ENCODE measurements around the gene NPTX2.
"Not testable (repeated sequence)": the region's sequence is repeated elsewhere in the genome, so short reads cannot be mapped to it uniquely, and the experiment has no call there.

The NPTX2 gene, protein sequence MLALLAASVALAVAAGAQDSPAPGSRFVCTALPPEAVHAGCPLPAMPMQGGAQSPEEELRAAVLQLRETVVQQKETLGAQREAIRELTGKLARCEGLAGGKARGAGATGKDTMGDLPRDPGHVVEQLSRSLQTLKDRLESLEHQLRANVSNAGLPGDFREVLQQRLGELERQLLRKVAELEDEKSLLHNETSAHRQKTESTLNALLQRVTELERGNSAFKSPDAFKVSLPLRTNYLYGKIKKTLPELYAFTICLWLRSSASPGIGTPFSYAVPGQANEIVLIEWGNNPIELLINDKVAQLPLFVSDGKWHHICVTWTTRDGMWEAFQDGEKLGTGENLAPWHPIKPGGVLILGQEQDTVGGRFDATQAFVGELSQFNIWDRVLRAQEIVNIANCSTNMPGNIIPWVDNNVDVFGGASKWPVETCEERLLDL

DNA sequence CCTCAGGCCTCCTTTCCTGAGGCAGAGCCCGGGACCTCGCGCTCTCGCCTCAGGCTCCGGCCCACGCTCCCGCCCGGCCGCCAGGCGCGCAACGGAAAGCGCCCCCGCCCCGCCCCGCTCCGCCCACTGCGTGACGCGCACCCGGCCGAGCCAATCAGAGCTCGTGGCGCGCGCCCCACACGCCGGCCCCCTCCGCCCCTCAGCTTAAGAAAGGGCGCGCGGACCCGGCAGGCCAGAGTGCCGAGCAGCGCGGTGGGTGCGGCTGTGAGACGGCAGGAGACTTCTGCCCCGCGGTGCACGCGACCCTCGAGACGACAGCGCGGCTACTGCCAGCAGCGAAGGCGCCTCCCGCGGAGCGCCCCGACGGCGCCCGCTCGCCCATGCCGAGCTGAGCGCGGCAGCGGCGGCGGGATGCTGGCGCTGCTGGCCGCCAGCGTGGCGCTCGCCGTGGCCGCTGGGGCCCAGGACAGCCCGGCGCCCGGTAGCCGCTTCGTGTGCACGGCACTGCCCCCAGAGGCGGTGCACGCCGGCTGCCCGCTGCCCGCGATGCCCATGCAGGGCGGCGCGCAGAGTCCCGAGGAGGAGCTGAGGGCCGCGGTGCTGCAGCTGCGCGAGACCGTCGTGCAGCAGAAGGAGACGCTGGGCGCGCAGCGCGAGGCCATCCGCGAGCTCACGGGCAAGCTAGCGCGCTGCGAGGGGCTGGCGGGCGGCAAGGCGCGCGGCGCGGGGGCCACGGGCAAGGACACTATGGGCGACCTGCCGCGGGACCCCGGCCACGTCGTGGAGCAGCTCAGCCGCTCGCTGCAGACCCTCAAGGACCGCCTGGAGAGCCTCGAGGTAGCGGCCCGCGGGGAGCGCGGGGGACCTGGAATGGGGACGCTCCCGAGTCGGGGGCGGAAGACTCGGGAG lies at the start of gene NPTX2:
TSS of gene NPTX2 (plus strand) at position 235 of the 909 bp plus-strand sequence. CDS start at position 412, 177 bp downstream.
- DNase-seq = no peak

- DNase-seq = no peak
Observed at GRCh38 chr7:98567991-98568390, 49.1 kb upstream of the NPTX2 start.

DNA sequence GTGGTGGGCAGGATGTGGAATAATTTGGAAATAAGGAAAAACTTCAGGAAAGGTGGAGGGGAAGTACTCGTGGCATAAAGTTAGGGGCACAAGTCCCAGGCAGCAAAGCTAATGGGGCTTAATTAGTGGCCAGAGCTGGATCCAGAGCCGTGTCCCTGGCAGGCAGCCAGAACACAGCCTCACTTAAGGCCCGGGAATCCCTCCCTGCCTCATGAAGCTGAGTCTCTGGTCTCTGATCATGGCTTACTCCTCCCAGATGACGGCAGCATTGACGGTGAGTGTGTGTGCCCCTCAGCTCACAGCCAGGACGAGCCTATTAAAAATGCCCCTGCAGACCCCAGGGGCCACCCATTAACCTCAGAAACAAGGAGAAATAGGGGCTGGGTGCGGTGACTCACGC lies 48.2 kb upstream of the NPTX2 start:
- no peak for DNase-seq

DNA sequence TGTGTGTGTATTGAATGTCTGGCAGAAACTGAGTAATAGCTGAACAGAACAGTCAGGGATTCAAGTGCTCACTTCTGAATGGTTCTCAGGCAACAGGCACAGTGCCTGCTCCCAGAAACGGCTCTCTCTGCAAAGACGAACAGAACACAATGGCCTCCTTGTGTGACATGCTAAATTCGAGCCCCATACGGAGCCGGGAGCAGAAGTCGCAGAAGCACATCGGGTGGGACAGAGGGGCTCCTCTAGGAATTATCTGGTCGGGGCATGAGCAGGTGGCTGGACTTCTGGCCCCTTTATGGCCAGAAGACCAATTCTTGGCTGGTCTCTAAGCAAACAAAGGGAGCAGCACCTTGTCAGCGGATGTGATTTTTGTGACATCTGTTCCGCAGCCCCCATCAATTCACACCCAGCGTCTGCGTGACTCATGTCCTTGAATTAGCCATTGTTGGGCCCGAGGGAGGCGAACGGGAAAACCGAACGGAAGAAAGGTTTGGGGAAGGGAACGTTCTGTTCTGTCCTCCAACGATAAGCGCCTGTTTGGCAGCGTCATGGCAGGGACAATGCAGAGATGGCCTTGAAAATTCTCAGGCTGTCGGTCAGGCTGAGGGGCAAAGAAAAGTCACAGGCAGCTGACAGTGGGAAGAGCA lies 47.3 kb upstream of the NPTX2 start:
- DNase-seq = no peak

GRCh38 chr7:98571006-98571405 lies 46.1 kb upstream of the NPTX2 start:
- no peak for DNase-seq

GRCh38 chr7:98571986-98572385 lies 45.1 kb upstream of the NPTX2 start:
- DNase-seq = no peak

GRCh38 chr7:98572716-98573115 lies 44.4 kb upstream of the NPTX2 start:
- DNase-seq = not testable (repeated sequence)

- DNase-seq = no peak
Observed at GRCh38 chr7:98573816-98574215, 43.3 kb upstream of the NPTX2 start.

DNA sequence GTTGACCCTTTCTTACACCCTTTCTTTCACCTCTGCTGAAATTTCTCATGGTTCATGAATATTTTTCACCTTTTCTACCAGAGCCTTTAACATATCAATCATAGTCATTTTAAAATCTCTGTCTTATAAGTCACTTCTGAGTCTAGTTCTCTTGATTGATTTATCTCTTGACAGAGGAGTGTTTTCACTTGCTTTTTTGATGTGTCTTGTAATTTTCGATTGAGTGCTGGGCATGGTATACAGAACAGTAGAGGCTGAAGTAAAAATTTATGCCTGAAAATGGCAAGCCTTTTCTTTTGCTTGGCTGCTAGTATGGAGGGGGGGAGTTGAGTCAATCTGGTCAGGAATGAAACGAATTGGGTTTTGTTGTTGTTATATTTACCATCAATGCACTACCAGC lies 41.2 kb upstream of the NPTX2 start:
- no peak for DNase-seq

DNA sequence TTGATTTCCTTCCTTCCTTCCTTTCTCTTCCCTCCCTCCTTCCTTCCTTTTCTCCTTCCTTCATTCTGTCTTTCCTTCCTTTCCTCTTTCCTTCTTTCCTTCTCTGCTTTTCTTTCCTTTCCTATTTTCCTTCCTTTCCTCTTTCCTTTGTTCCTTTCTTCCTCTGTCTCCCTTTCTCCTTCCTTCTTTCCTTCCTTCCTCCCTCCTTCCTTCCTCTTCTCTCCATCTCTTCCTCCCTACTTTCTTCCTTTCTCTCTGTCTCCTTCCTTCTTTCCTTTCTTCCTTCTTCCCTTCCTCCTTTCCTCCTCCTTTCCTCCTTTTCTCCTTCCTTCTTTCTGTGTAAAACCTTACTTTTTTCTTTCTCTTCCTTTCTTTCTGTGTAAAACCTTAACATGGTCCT lies 32.3 kb upstream of the NPTX2 start:
- no peak for DNase-seq

DNA sequence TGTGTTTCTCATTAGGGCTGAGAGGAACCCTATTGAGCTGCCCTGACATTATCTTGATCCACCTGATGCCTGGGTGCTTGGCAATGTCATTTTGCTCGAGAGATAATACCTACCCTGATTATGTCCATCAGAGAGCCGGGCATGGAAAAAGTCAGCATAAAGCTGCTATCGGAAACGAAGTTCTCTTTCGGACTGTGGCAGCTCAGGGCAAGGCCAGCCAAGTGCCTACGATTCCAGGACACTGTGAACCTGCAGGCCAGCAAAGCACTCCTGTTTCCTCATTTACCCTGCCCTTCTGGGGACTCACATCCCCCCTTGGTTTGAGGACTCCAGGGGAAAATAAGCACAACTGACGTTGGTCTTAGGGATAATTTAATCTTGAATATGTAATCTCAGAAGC lies 25.2 kb upstream of the NPTX2 start:
- DNase-seq = no peak

- no peak for DNase-seq
Observed at GRCh38 chr7:98594348-98594747, 22.7 kb upstream of the NPTX2 start.

- no peak for DNase-seq
Observed at GRCh38 chr7:98594787-98595186, 22.3 kb upstream of the NPTX2 start.

DNA sequence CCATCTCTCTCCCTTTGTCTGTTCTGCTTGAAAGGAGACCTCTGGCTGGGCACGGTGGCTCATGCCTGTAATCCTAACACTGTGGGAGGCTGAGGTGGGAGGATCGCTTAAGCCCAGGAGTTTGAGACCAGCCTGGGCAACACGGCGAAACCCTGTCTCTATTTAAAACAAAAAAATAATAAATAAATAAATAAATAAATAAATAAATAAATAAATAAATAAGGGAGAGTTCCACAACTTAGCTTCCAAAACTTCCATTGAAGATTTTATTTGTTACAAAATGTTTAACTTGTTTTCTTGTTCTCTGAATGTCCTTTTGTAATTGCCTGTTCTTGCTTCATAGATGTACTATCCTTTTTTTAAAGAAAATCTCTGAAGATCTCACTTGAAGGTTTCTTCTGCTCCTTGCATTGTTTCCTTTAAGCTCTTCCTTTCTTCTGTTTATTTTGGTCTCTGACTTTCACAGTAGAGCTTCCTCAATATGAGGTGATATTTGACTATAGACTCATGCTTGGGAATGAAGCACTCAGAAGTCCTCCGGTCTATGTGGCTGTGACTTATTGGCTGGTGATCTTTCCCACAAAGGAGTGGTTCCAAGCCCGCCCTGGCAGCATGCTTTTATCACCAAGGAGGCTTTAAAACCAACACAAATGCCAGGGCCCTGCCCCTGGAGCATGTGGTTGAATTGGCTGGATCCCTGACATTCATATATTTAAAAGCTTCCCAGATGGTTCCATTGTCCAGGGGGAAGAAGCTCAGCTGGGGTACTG lies 18.1 kb upstream of the NPTX2 start:
- no peak for DNase-seq

- no peak for DNase-seq
Observed at GRCh38 chr7:98599886-98600285, 17.2 kb upstream of the NPTX2 start.

DNA sequence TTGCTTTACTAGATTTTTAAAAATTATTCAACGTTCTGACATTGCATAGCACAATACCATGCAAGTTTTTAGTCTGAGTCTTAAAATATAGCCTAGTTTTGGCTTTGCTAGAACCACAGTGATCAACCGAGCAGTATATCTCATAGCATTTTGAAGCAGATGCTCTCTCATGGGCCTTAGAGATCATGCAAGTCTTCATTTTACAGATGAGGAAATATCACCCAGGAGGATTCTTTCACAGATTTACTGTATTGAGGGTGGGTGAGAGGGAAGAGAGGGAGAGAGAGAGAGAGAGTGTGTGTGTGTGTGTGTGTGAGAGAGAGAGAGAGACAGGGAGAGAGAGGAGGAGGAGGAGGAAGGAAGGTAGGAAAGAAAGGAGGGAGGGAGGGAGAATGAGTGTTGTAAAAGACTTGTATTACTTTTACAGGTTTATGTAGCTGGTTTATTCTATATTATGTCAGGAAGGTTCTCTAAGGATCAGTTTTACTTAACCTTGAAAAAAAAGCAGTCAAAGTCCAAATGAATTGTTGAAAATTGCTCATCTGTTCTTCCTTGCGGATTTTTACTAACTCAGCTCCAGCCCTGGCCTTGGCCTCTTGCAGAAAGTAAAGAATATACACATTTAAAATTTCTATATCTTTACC lies 14.2 kb upstream of the NPTX2 start:
- DNase-seq = no peak

DNA sequence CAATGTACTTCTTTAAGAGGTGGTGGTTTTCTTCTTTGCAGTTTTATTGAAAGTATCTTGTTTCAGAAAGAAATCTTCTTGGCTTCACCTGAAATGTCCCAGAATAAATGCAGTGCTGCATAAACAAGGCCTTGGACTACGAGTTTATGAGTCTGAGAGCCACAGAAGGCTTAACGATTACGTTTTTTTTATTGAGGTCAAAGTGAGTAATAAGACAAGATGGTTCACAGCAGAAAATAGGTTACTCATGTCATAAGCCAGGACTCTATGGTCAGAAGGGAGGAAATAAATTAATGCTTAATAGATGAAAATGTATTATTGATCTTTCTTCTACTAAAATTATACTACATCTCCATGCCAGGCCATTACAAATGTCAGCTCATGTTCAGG lies 13.7 kb upstream of the NPTX2 start:
- DNase-seq = no peak

GRCh38 chr7:98613601-98614425 lies 3.3 kb upstream of the NPTX2 start:
- DNase-seq = no peak

- no peak for DNase-seq
Observed at GRCh38 chr7:98616381-98617050, 569 bp upstream of the NPTX2 start.

- no peak for DNase-seq
Observed at GRCh38 chr7:98617960-98618418, 904 bp downstream of the NPTX2 start.

DNA sequence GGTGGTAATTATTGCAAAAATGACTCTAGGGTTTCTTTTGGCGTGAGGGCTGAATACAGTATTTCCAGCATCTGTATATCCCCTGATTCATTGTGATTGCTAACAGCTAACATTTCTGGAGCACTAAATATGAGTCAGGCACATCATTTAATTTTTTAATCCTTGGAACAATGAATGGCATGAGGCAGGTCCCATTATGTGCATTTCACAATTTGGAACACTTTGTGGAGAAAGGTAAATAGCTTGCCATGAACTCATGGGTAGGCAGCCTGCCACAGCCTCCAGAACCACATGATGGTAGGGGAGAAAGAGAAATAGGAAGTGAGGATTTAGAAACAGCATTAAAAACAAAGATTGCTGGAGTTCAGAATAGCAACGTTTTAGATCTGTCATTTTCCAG lies 1.7 kb downstream of the NPTX2 start:
- DNase-seq = no peak
